K562 (cell line): ENCODE measurements around the gene PRTN3. TPM values are rescaled to one million over a fixed set of nuclear protein-coding genes. Genes with fewer than 3 reads are reported as not detected.

ENCODE experiments used
- ATAC-seq: fragments of 200-7000 bp; cut with Tn5 transposase; 3 replicates; pipeline ENCODE4 v1.9.1; 2020; ENCODE audit warnings: moderate library complexity
- BruUV-seq: library from RNA; stranded (reverse); fragments of 400-500 nt; replicated peaks from 2 replicates; lab custom pipeline; 2021; lab: Mats Ljungman, UMichigan
- CTCF ChIA-PET: fragments of 300-600 bp; formaldehyde crosslinking; extraction: SDS; loops from one replicate; lab custom pipeline; 2021; ENCODE audit warnings: low intra/inter-chr PET ratio; lab: Yijun Ruan, JAX
- POLR2A ChIA-PET: fragments of 300-600, 350-650 bp; sonication (Branson Sonifier 250); formaldehyde crosslinking; extraction: SDS; loops from one replicate; lab custom pipeline; 2021; ENCODE audit warnings: antibody characterized with exemption, inconsistent platforms; lab: Yijun Ruan, JAX
- DNase-seq, 4 experiments: peaks; one replicate each; pipeline versions ENCODE4 v3.0.0 to v3.0.0-alpha.2; 2011 to 2018; ENCODE audit warnings: low spot score in 3 of 4, mixed read lengths in 3 of 4; ENCODE audit errors: extremely low read depth in 1 of 4
- FAIRE-seq: peaks from 2 replicates; lab custom pipeline; 2011; peaks lifted over from hg19 to GRCh38; lab: Jason Lieb, UNC
- H2AFZ ChIP-seq: 2 replicates; pipeline ENCODE4 v1.6.0; 2011; ENCODE audit warnings: low read depth, low read length, control low read depth, inconsistent platforms
- H3K27ac ChIP-seq: fragments of 200-600 bp; 3 replicates; pipeline ENCODE4 v1.8.0; 2011; ENCODE audit warnings: low read depth, mild to moderate bottlenecking, control low read depth, inconsistent platforms, low read length, moderate library complexity, mixed read lengths; ENCODE audit errors: extremely low read depth
- H3K27me3 ChIP-seq, 2 experiments: fragments of 300-600 bp in 1 of 2; 2 replicates in 1 of 2; 3 replicates in 1 of 2; pipeline versions ENCODE4 v1.6.0 to v1.8.0; 2011; ENCODE audit warnings: inconsistent platforms in 2 of 2, low read length in 2 of 2, mild to moderate bottlenecking in 1 of 2, mixed read lengths in 1 of 2, moderate library complexity in 1 of 2; ENCODE audit not compliant: control insufficient read depth in 2 of 2, insufficient read depth in 2 of 2
- H3K36me3 ChIP-seq: fragments of 300-600 bp; 3 replicates; pipeline ENCODE4 v1.8.0; 2011; ENCODE audit warnings: mild to moderate bottlenecking, low read length, inconsistent platforms; ENCODE audit not compliant: control insufficient read depth, insufficient read depth
- H3K4me1 ChIP-seq, 2 experiments: fragments of 200-600 bp in 1 of 2; replicated peaks in 1 of 2; 2 replicates in 1 of 2; 3 replicates in 1 of 2; pipeline versions ENCODE4 v1.5.1 to v1.8.0; 2011; ENCODE audit warnings: inconsistent platforms in 2 of 2, low read length in 2 of 2, mild to moderate bottlenecking in 1 of 2, mixed read lengths in 1 of 2, moderate library complexity in 1 of 2; ENCODE audit not compliant: control insufficient read depth in 2 of 2, insufficient read depth in 2 of 2
- H3K4me2 ChIP-seq: 2 replicates; pipeline ENCODE4 v1.6.1; 2011; ENCODE audit warnings: low read length, control low read depth, inconsistent platforms, mixed read lengths; ENCODE audit not compliant: insufficient read depth
- H3K4me3 ChIP-seq: fragments of 200-600 bp; sonication (generic), shearing (Covaris generic); 2 replicates; pipeline ENCODE4 v1.5.1; 2016; ENCODE audit warnings: control low read depth, inconsistent platforms
- H3K79me2 ChIP-seq: fragments of 200-600 bp; 3 replicates; pipeline ENCODE4 v1.8.0; 2011; ENCODE audit warnings: low read length, inconsistent platforms; ENCODE audit not compliant: control insufficient read depth, insufficient read depth
- H3K9ac ChIP-seq, 2 experiments: 2 replicates each; pipeline versions ENCODE4 v1.6.0 to v1.6.1; 2011; ENCODE audit warnings: low read depth in 2 of 2, low read length in 2 of 2, control low read depth in 1 of 2, inconsistent platforms in 1 of 2, mild to moderate bottlenecking in 1 of 2, mixed read lengths in 1 of 2; ENCODE audit not compliant: insufficient read depth in 1 of 2
- H3K9me1 ChIP-seq: one replicate; pipeline ENCODE4 v1.6.0; 2011; ENCODE audit warnings: inconsistent platforms, mild to moderate bottlenecking, low read length, moderate library complexity; ENCODE audit not compliant: control insufficient read depth, insufficient read depth
- H3K9me3 ChIP-seq: replicated peaks from 2 replicates; pipeline ENCODE4 v1.5.1; 2011; ENCODE audit warnings: low read depth, low read length, inconsistent platforms; ENCODE audit not compliant: control insufficient read depth, insufficient read depth
- H4K20me1 ChIP-seq: replicated peaks from 2 replicates; pipeline ENCODE4 v1.6.1; 2011; ENCODE audit warnings: low read length, inconsistent platforms, mixed read lengths; ENCODE audit not compliant: control insufficient read depth, insufficient read depth
- E2F6 ChIP-seq, 2 experiments: IDR thresholded peaks; 2 replicates each; pipeline ENCODE4 v1.6.1; 2011; ENCODE audit warnings: borderline replicate concordance in 1 of 2, control low read depth in 1 of 2, low read depth in 1 of 2, low read length in 1 of 2, mild to moderate bottlenecking in 1 of 2, mixed read lengths in 1 of 2, moderate library complexity in 1 of 2; ENCODE audit not compliant: insufficient read depth in 1 of 2, insufficient read length in 1 of 2, poor library complexity in 1 of 2, severe bottlenecking in 1 of 2; ENCODE audit errors: extremely low read depth in 1 of 2
- FOXK2 ChIP-seq, 2 experiments: fragments of 450-650 bp; IDR thresholded peaks in 1 of 2; conservative IDR thresholded peaks in 1 of 2; 2 replicates each; pipeline ENCODE4 v1.6.1; 2016; ENCODE audit warnings: low read depth in 2 of 2, mild to moderate bottlenecking in 1 of 2
- GABPA ChIP-seq: fragments of 200-800 bp; sonication (Bioruptor generic); conservative IDR thresholded peaks from 2 replicates; pipeline ENCODE4 v1.6.1; 2016; ENCODE audit warnings: low read depth, missing genetic modification characterization, missing compliant biosample characterization
- MED1 ChIP-seq: sonication (generic); formaldehyde crosslinking; IDR thresholded peaks from 2 replicates; pipeline ENCODE4 v1.8.1; 2023; ENCODE audit warnings: missing genetic modification reagents, borderline replicate concordance
- MYC ChIP-seq, 2 experiments: fragments of 250-450 bp in 1 of 2; sonication (Bioruptor Pico) in 1 of 2; IDR thresholded peaks; 2 replicates each; pipeline versions ENCODE4 v1.5.1 to v1.6.1; 2012 to 2021; ENCODE audit warnings: low read depth in 2 of 2, borderline replicate concordance in 1 of 2, improper control_type of control experiment in 1 of 2, low read length in 1 of 2, mild to moderate bottlenecking in 1 of 2, moderate library complexity in 1 of 2
- PURB ChIP-seq: sonication (generic); formaldehyde crosslinking; IDR thresholded peaks from 2 replicates; pipeline ENCODE4 v1.9.0; 2021; ENCODE audit warnings: low read depth, mild to moderate bottlenecking, missing genetic modification reagents
- STAG1 ChIP-seq: sonication (generic); formaldehyde crosslinking; IDR thresholded peaks from 2 replicates; pipeline ENCODE4 v1.5.0; 2020; ENCODE audit warnings: missing genetic modification reagents, borderline replicate concordance
- ZBTB33 ChIP-seq: sonication (generic); formaldehyde crosslinking; IDR thresholded peaks from 2 replicates; pipeline ENCODE4 v1.8.1; 2023; ENCODE audit warnings: mild to moderate bottlenecking, missing genetic modification reagents
- ZNF121 ChIP-seq: sonication (generic); formaldehyde crosslinking; conservative IDR thresholded peaks from 2 replicates; pipeline ENCODE4 v1.8.0; 2022; ENCODE audit warnings: missing genetic modification reagents
- ZNF224 ChIP-seq: sonication (generic); formaldehyde crosslinking; IDR thresholded peaks from 2 replicates; pipeline ENCODE4 v1.8.0; 2022; ENCODE audit warnings: mild to moderate bottlenecking, missing genetic modification reagents
- WGBS: fragments of 100-300 bp; shearing (Covaris generic); methylation state at CpG from one replicate; pipeline ENCODE4 v1.1.6; 2016; ENCODE audit warnings: low coverage, mixed read lengths; ENCODE audit not compliant: insufficient coverage; ENCODE audit errors: missing lambda C conversion rate; 5-methylcytosine and 5-hydroxymethylcytosine counted together
- in situ Hi-C: fragments of 300-500 bp; cut with MboI; formaldehyde crosslinking; loops from 4 replicates; pipeline ENCODE4 v1.15.0; 2018; ENCODE audit warnings: inconsistent platforms, mixed read lengths
- intact Hi-C: fragments of 100-400 bp; cut with micrococcal nuclease; formaldehyde crosslinking; loops from 2 replicates; pipeline ENCODE4 v1.14.2; 2022
- polyA plus RNA-seq, 8 experiments: library from polyadenylated mRNA; depleted of rRNA in 4 of 8; stranded (reverse) in 5 of 8; unstranded in 3 of 8; fragments of >200 nt; fragmentation: Nextera tagmentation in 2 of 8; fragmentation: Illumina TruSeq in 1 of 8; extraction: Ambion mirVana in 2 of 8; extraction: Trizol in 1 of 8; gene quantifications; 2 replicates each; pipeline versions ENCODE4 v1.2.1 to v1.2.3, GENCODE V29; 2011 to 2014; ENCODE audit warnings: inconsistent platforms in 1 of 8, missing spikeins in 1 of 8
- total RNA-seq, 7 experiments: library from RNA; depleted of rRNA in 6 of 7; stranded (reverse); fragments of >200 nt in 6 of 7; fragmentation: Illumina TruSeq in 2 of 7; extraction: Trizol in 2 of 7; gene quantifications; 2 replicates each; pipeline versions ENCODE4 v1.2.1 to v1.2.3, GENCODE V29; 2011 to 2021; ENCODE audit warnings: low replicate concordance in 1 of 7
- TF ChIP-seq, protein P1 (sequence below): fragments of 450-650 bp; formaldehyde crosslinking; IDR thresholded peaks from 2 replicates; pipeline ENCODE4 v1.4.0; 2020; ENCODE audit warnings: mild to moderate bottlenecking, moderate library complexity

PRTN3 gene
- total and polyA plus RNA-seq, 9 of the 15 experiments (the other 6 are each of a cell fraction or from before 2014, with no cell fraction given): 0.14 to 0.86 (median 0.43) TPM; not detected in 3

GRCh38 chr19:792306-792885, 48.4 kb upstream of the PRTN3 start (continued):
- peak; percentile 94 for TF ChIP-seq ZNF121 (CRISPR knock-in tag)
- TF ChIP-seq MYC (IDR thresholded peaks at IDR 0.05; ENCODE audit: low read depth, low read length): peak; percentile 14; the same call in 1 of the 2 replicates
- TF ChIP-seq MYC (CRISPR knock-in tag; IDR thresholded peaks at IDR 0.05; ENCODE audit: borderline replicate concordance, low read depth): no peak
- TF ChIP-seq STAG1 (CRISPR knock-in tag): no peak
- TF ChIP-seq FOXK2 (conservative IDR thresholded peaks at IDR 0.05 in 1 of 2, IDR thresholded peaks at IDR 0.05 in 1 of 2; ENCODE audit: low read depth in 2 of 2): 0 out of 4 replicates have a peak, but pooled peaks of 1 of the 2 experiments have one; percentile 30
- TF ChIP-seq E2F6 (IDR thresholded peaks at IDR 0.05; ENCODE audit: borderline replicate concordance in 1 of 2, extremely low read depth in 1 of 2, insufficient read depth in 1 of 2, insufficient read length in 1 of 2, low read depth in 1 of 2, low read length in 1 of 2, poor library complexity in 1 of 2, severe bottlenecking in 1 of 2): peak in 1 of 2 experiments; percentile 44
- TF ChIP-seq GABPA (tag): peak; percentile 17; the same call in 1 of the 2 replicates
- TF ChIP-seq, all 486 proteins: peak for 11

GRCh38 chr19:793806-794205, 47.0 kb upstream of the PRTN3 start:
- ATAC-seq: no peak
- Histone ChIP-seq H3K27ac (no peak overlapping the region), H3K4me2 (no peak overlapping the region), H3K9me3 (peaks cover 3% of the 10 kb centered on the region; the same call in 1 of the 2 replicates), H3K4me3 (no peak overlapping the region), H4K20me1 (peaks cover 8% of the 10 kb centered on the region), H3K79me2 (peaks cover 33% of the 10 kb centered on the region), H3K36me3 (peaks cover 8% of the 10 kb centered on the region; the same call in 1 of the 3 replicates), H3K4me1 (peaks cover 39 to 81% of the 10 kb centered on the region in 2 experiments), H3K27me3 (no peaks in the 10 kb centered on the region), H3K9me1 (no peaks in the 10 kb centered on the region), H2AFZ (peak overlapping the region; percentile 21; the same call in 1 of the 2 replicates), H3K9ac (peak overlapping the region in 1 of 2 experiments; percentile 36; a peak in 1 of 4 replicates)
- no peak for FAIRE-seq
- in situ Hi-C loops (no loop called here), intact Hi-C loops (no loop called here)
- ChIA-PET CTCF (no interaction called here), POLR2A (no interaction called here)
- 98% methylated on average over 11 of the region's 12 CpGs for WGBS
- DNase-seq: no peak
- no TSS peak for BruUV-seq
- TF ChIP-seq, protein P1, sequence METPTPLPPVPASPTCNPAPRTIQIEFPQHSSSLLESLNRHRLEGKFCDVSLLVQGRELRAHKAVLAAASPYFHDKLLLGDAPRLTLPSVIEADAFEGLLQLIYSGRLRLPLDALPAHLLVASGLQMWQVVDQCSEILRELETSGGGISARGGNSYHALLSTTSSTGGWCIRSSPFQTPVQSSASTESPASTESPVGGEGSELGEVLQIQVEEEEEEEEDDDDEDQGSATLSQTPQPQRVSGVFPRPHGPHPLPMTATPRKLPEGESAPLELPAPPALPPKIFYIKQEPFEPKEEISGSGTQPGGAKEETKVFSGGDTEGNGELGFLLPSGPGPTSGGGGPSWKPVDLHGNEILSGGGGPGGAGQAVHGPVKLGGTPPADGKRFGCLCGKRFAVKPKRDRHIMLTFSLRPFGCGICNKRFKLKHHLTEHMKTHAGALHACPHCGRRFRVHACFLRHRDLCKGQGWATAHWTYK (CRISPR knock-in tag): no peak
- TF ChIP-seq ZNF224 (no peak), ZBTB33 (peak; percentile 61), PURB (no peak), MED1 (CRISPR knock-in tag) (0 out of 2 replicates have a peak, but pooled peaks have one; percentile 18)
